Endothelial cell (in vitro differentiated cells): ENCODE measurements around the gene OXER1. TPM values are rescaled to one million over a fixed set of nuclear protein-coding genes. Genes with fewer than 3 reads are reported as not detected.

Source experiments
- DNase-seq: peaks from one replicate; pipeline ENCODE4 v3.0.0; 2021; ENCODE audit warnings: low spot score
- H3K27ac Mint-ChIP-seq: one replicate; pipeline ENCODE4 v1.8.0; 2021; ENCODE audit warnings: mixed read lengths, inconsistent platforms; ENCODE audit not compliant: unreplicated experiment
- H3K27me3 Mint-ChIP-seq: one replicate; pipeline ENCODE4 v1.8.0; 2021; ENCODE audit warnings: mild to moderate bottlenecking, moderate library complexity, mixed read lengths, inconsistent platforms; ENCODE audit not compliant: unreplicated experiment
- H3K36me3 Mint-ChIP-seq: one replicate; pipeline ENCODE4 v1.8.0; 2021; ENCODE audit warnings: mild to moderate bottlenecking, low read depth, mixed read lengths, inconsistent platforms; ENCODE audit not compliant: unreplicated experiment
- H3K4me1 Mint-ChIP-seq: one replicate; pipeline ENCODE4 v1.8.0; 2021; ENCODE audit warnings: mild to moderate bottlenecking, mixed read lengths, inconsistent platforms; ENCODE audit not compliant: unreplicated experiment
- H3K4me3 Mint-ChIP-seq: one replicate; pipeline ENCODE4 v1.8.0; 2021; ENCODE audit warnings: mild to moderate bottlenecking, mixed read lengths, inconsistent platforms; ENCODE audit not compliant: unreplicated experiment
- H3K9me3 Mint-ChIP-seq: one replicate; pipeline ENCODE4 v1.8.0; 2021; ENCODE audit warnings: mixed read lengths, inconsistent platforms; ENCODE audit not compliant: unreplicated experiment
- CTCF ChIP-seq: fragments of 200-600 bp; sonication (generic); IDR thresholded peaks from one replicate; pipeline ENCODE4 v1.5.0; 2021; ENCODE audit warnings: antibody characterized with exemption; ENCODE audit not compliant: unreplicated experiment
- total RNA-seq: library from RNA; stranded (reverse); fragmentation: NEBNext Ultra II Directional; extraction: Animal tissue kit (Norgen Biotek cat#: 25700); gene quantifications from one replicate; pipeline ENCODE4 v1.2.1, GENCODE V29; 2021; ENCODE audit not compliant: unreplicated experiment

Gene OXER1
- total RNA-seq, 1 donor from 2014 or later: 1.5 TPM

DNA sequence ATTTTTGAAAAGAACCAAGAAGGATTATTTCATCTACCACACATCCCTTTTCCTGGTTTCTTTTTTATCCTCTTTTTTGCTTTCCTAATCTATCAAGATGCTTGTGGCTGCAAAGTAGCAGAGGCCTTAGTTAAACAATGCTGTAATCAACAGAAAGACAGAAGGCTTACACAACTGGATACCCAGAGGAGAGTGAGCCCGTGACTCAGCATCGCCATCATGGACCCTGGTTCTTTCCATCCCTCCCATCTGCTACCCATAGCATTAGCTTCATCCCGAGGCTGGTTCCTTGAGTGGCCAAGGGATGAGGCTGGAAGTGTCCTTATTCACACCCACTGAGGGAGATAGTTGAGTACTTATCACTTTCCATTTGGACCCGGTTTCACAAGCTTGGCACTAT, 35.9 kb upstream of the OXER1 start:
- no peak overlapping the region for H3K27ac Mint-ChIP-seq
- peaks cover 2% of the 10 kb centered on the region for H3K27me3 Mint-ChIP-seq
- no peak overlapping the region for H3K4me3 Mint-ChIP-seq
- no peaks in the 10 kb centered on the region for H3K9me3 Mint-ChIP-seq
- H3K36me3 Mint-ChIP-seq: no peaks in the 10 kb centered on the region
- DNase-seq: no peak
- peaks cover 5% of the 10 kb centered on the region for H3K4me1 Mint-ChIP-seq
- no peak for TF ChIP-seq CTCF

DNA sequence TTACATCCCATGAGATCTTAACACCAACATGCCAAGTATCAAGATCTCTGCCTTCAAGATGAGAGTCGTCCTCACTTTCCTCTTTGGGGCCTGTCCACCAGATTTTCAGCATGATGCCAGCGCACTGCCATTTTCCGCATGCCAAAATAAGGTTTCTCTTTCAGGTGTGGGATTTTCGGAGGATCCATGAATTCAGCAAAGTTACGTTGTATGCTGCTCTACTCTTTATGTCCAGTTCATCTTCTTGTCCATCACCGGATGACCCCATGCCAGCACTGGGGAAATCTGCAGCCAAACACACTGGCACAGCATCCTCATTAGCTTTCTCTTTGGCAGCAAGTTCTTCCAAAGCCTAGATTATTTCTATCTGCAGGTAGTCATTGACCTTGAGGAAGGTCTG, 33.3 kb upstream of the OXER1 start:
- DNase-seq: no peak
- H3K27me3 Mint-ChIP-seq: peaks cover 10% of the 10 kb centered on the region
- H3K9me3 Mint-ChIP-seq: no peaks in the 10 kb centered on the region
- no peak overlapping the region for H3K4me3 Mint-ChIP-seq
- no peak overlapping the region for H3K27ac Mint-ChIP-seq
- H3K4me1 Mint-ChIP-seq: peaks cover 22% of the 10 kb centered on the region
- no peak for TF ChIP-seq CTCF
- H3K36me3 Mint-ChIP-seq: peaks cover 5% of the 10 kb centered on the region

DNA sequence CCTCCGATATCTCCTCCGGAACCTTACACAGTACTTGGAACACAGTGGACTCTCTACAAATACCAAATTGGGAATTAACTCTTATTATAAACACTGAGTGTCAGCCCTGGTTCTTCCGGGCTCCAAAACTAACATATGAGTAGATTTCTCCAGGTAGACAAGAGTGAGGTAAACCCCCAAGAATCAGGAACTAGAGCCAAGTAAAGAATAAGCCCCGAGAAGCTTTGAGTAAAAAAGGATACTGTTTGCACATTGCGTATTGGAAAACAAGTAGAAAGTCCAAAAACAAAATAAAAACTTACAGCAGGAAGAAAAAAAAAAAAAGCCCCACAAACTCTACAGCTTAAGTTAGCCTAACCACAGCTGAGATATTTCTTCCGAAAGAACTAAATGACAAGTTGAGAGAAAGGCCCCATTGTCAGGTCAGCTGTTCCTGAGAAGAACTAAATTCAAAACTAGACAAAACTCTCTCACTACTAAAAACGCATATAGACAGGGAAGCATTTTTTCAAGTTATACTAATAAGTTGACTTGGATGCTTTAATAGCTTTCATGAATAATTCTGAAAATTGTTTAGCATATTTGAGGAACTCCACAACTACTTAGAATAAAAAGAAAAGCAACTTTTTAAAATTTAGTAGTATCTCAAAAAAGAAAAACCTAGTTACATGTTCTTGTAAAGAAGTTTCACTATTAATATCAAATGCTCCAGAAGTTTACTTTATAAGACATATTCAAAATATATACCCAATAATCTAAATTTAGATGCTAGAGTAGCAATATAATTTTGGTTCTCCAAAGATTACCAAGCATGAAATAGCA, 32.7 kb upstream of the OXER1 start:
- peaks cover 13% of the 10 kb centered on the region for H3K27me3 Mint-ChIP-seq
- H3K4me1 Mint-ChIP-seq: peaks cover 26% of the 10 kb centered on the region
- no peak for TF ChIP-seq CTCF
- H3K9me3 Mint-ChIP-seq: no peaks in the 10 kb centered on the region
- H3K4me3 Mint-ChIP-seq: no peak overlapping the region
- H3K27ac Mint-ChIP-seq: no peak overlapping the region
- peaks cover 5% of the 10 kb centered on the region for H3K36me3 Mint-ChIP-seq
- no peak for DNase-seq

- Mint-ChIP-seq H3K4me3 (no peak overlapping the region), H3K9me3 (peaks cover 5% of the 10 kb centered on the region), H3K4me1 (peaks cover 34% of the 10 kb centered on the region), H3K36me3 (peaks cover 12% of the 10 kb centered on the region), H3K27me3 (peaks cover 18% of the 10 kb centered on the region), H3K27ac (no peak overlapping the region)
- no peak for TF ChIP-seq CTCF
- DNase-seq: no peak
Observed at GRCh38 chr2:42795841-42796301, 31.9 kb upstream of the OXER1 start.

GRCh38 chr2:42795275-42795674, 31.3 kb upstream of the OXER1 start:
- H3K36me3 Mint-ChIP-seq: peaks cover 14% of the 10 kb centered on the region
- no peak overlapping the region for H3K4me3 Mint-ChIP-seq
- DNase-seq: no peak
- peaks cover 5% of the 10 kb centered on the region for H3K9me3 Mint-ChIP-seq
- no peak for TF ChIP-seq CTCF
- H3K27me3 Mint-ChIP-seq: peaks cover 24% of the 10 kb centered on the region
- H3K4me1 Mint-ChIP-seq: peaks cover 34% of the 10 kb centered on the region
- H3K27ac Mint-ChIP-seq: no peak overlapping the region
